Osteoblast (primary cell): ENCODE data around the gene ZMYND19. TPM values are rescaled to one million over a fixed set of nuclear protein-coding genes. Genes with fewer than 3 reads are reported as not detected.
A peak's percentile ranks its signal among the peaks of the same experiment; 100 is the strongest.

ENCODE experiments used
- DNase-seq: peaks from one replicate; pipeline ENCODE4 v3.0.0; 2011; ENCODE audit warnings: low spot score, mixed read lengths; ENCODE audit not compliant: insufficient read length; ENCODE audit errors: missing footprints
- H2AFZ ChIP-seq: 2 replicates; pipeline ENCODE4 v1.6.0; 2011; ENCODE audit warnings: mild to moderate bottlenecking, low read length
- H3K27ac ChIP-seq: 2 replicates; pipeline ENCODE4 v1.5.1; 2011; ENCODE audit warnings: mild to moderate bottlenecking, low read depth, low read length, moderate library complexity
- H3K27me3 ChIP-seq: 2 replicates; pipeline ENCODE4 v1.6.0; 2012; ENCODE audit warnings: mild to moderate bottlenecking, control low read depth, inconsistent platforms, low read length, moderate library complexity; ENCODE audit not compliant: insufficient read depth
- H3K36me3 ChIP-seq: 2 replicates; pipeline ENCODE4 v1.5.1; 2011; ENCODE audit warnings: mild to moderate bottlenecking, low read length, control low read depth, moderate library complexity; ENCODE audit not compliant: insufficient read depth
- H3K4me1 ChIP-seq: 2 replicates; pipeline ENCODE4 v1.5.1; 2011; ENCODE audit warnings: mild to moderate bottlenecking, low read length, control low read depth, moderate library complexity; ENCODE audit not compliant: insufficient read depth
- H3K4me2 ChIP-seq: 2 replicates; pipeline ENCODE4 v1.6.0; 2011; ENCODE audit warnings: mild to moderate bottlenecking, low read length; ENCODE audit not compliant: insufficient read depth
- H3K4me3 ChIP-seq: fragments of 200-600 bp; sonication (generic); 3 replicates; pipeline ENCODE4 v1.5.1; 2012; ENCODE audit warnings: mild to moderate bottlenecking, low read length, inconsistent platforms; ENCODE audit not compliant: insufficient read depth
- H3K79me2 ChIP-seq: 2 replicates; pipeline ENCODE4 v1.6.0; 2012; ENCODE audit warnings: mild to moderate bottlenecking, low read length, control low read depth, inconsistent platforms; ENCODE audit not compliant: insufficient read depth
- H3K9me3 ChIP-seq: 2 replicates; pipeline ENCODE4 v1.5.1; 2011; ENCODE audit warnings: low read depth, low read length, control low read depth
- H4K20me1 ChIP-seq: 2 replicates; pipeline ENCODE4 v1.6.0; 2012; ENCODE audit warnings: mild to moderate bottlenecking, low read length, control low read depth; ENCODE audit not compliant: insufficient read depth
- CTCF ChIP-seq: IDR thresholded peaks from 2 replicates; pipeline ENCODE4 v1.5.1; 2011; ENCODE audit warnings: mild to moderate bottlenecking, low read depth, low read length, moderate library complexity; ENCODE audit errors: extremely low read depth
- total RNA-seq: library from RNA; depleted of rRNA; stranded (reverse); fragments of >200 nt; gene quantifications from 2 replicates; pipeline ENCODE4 v1.2.3, GENCODE V29; 2012

Gene ZMYND19
- total RNA-seq, 1 donor, result 10.5 TPM

- Histone ChIP-seq H3K79me2 (peaks cover 25% of the 10 kb centered on the region), H2AFZ (no peak overlapping the region), H3K27me3 (no peaks in the 10 kb centered on the region), H3K27ac (no peak overlapping the region), H4K20me1 (peaks cover 5% of the 10 kb centered on the region), H3K4me2 (no peak overlapping the region), H3K36me3 (peaks cover 12% of the 10 kb centered on the region), H3K4me1 (peaks cover 17% of the 10 kb centered on the region), H3K9me3 (no peaks in the 10 kb centered on the region), H3K4me3 (no peak overlapping the region)
- DNase-seq, result peak; percentile 72
- TF ChIP-seq CTCF, result no peak
Observed at GRCh38 chr9:137613738-137614523, 23.6 kb upstream of the ZMYND19 start.

GRCh38 chr9:137613259-137613658 is 22.9 kb upstream of the ZMYND19 start:
- Histone ChIP-seq H4K20me1 (peaks cover 5% of the 10 kb centered on the region), H3K79me2 (peaks cover 22% of the 10 kb centered on the region), H3K9me3 (no peaks in the 10 kb centered on the region), H3K4me3 (no peak overlapping the region), H2AFZ (no peak overlapping the region), H3K36me3 (peaks cover 12% of the 10 kb centered on the region), H3K27me3 (no peaks in the 10 kb centered on the region), H3K27ac (no peak overlapping the region), H3K4me1 (peaks cover 17% of the 10 kb centered on the region), H3K4me2 (no peak overlapping the region)
- TF ChIP-seq CTCF, result no peak
- DNase-seq, result peak; percentile 17

- Histone ChIP-seq H3K27ac (no peak overlapping the region), H3K4me1 (peaks cover 13% of the 10 kb centered on the region), H3K4me3 (no peak overlapping the region), H3K4me2 (no peak overlapping the region), H3K79me2 (peaks cover 17% of the 10 kb centered on the region), H3K36me3 (peaks cover 12% of the 10 kb centered on the region), H3K27me3 (no peaks in the 10 kb centered on the region), H3K9me3 (no peaks in the 10 kb centered on the region), H4K20me1 (peaks cover 5% of the 10 kb centered on the region), H2AFZ (no peak overlapping the region)
- DNase-seq, result no peak
- TF ChIP-seq CTCF, result no peak
Observed at GRCh38 chr9:137612741-137613142, 22.4 kb upstream of the ZMYND19 start.
